CD4-positive, alpha-beta T cell treated with Interleukin-12 subunit alpha and Interleukin-12 subunit beta, for 1 hour (primary cell): ENCODE data around the gene CANT1.
"Not testable (repeated sequence)": the region's sequence is repeated elsewhere in the genome, so short reads cannot be mapped to it uniquely, and the experiment has no call there.

Experiments used
- DNase-seq: peaks from one replicate; pipeline ENCODE4 v3.0.0-alpha.2; 2020

CANT1 gene

GRCh38 chr17:79043191-79043930 is 33.8 kb upstream of the CANT1 start:
- no peak for DNase-seq

- peak; percentile 65 for DNase-seq
These were observed 33.0 kb upstream of the CANT1 start for GRCh38 chr17:79042421-79043190.

- DNase-seq = no peak
These were observed 32.3 kb upstream of the CANT1 start for GRCh38 chr17:79041723-79042420.

GRCh38 chr17:79041041-79041570 is 31.5 kb upstream of the CANT1 start:
- DNase-seq = no peak

GRCh38 chr17:79039886-79040285 is 30.3 kb upstream of the CANT1 start:
- DNase-seq = no peak

- no peak for DNase-seq
These were observed 29.6 kb upstream of the CANT1 start for GRCh38 chr17:79039171-79039570.

GRCh38 chr17:79038545-79039135 is 29.1 kb upstream of the CANT1 start:
- DNase-seq = no peak

GRCh38 chr17:79036596-79036995 is 27.0 kb upstream of the CANT1 start:
- no peak for DNase-seq

- no peak for DNase-seq
These were observed 26.6 kb upstream of the CANT1 start for GRCh38 chr17:79036181-79036580.

- no peak for DNase-seq
These were observed 26.1 kb upstream of the CANT1 start for GRCh38 chr17:79035686-79036085.

- DNase-seq = no peak
These were observed 25.4 kb upstream of the CANT1 start for GRCh38 chr17:79034931-79035485.

GRCh38 chr17:79033741-79034501 is 24.4 kb upstream of the CANT1 start:
- DNase-seq = no peak

- DNase-seq = no peak
These were observed 23.6 kb upstream of the CANT1 start for GRCh38 chr17:79033046-79033616.

- DNase-seq = no peak
These were observed 22.7 kb upstream of the CANT1 start for GRCh38 chr17:79031996-79032875.

- DNase-seq = not testable (repeated sequence)
These were observed 21.1 kb upstream of the CANT1 start for GRCh38 chr17:79030636-79031035.

GRCh38 chr17:79029327-79030009 is 19.9 kb upstream of the CANT1 start:
- DNase-seq = no peak

GRCh38 chr17:79028496-79029326 is 19.1 kb upstream of the CANT1 start:
- no peak for DNase-seq

- DNase-seq = no peak
These were observed 18.4 kb upstream of the CANT1 start for GRCh38 chr17:79027925-79028491.
